PC-9 (cell line): ENCODE measurements around the gene FMO5.

ENCODE experiments used
- CTCF ChIP-seq: fragments of 200-600 bp; sonication (generic); conservative IDR thresholded peaks from 2 replicates; pipeline ENCODE4 v1.6.1; 2017; ENCODE audit warnings: mixed run types, antibody characterized with exemption, mild to moderate bottlenecking, moderate library complexity
- EZH2 ChIP-seq: fragments of 200-600 bp; sonication (generic); IDR thresholded peaks from 2 replicates; pipeline ENCODE4 v1.8.0; 2017; ENCODE audit warnings: antibody characterized with exemption, low read depth

- no peak for TF ChIP-seq CTCF
- TF ChIP-seq EZH2: no peak
Observed at GRCh38 chr1:147151244-147151643, 73.9 kb downstream of the FMO5 start.
